ENCODE data around the gene PPOX. TPM values are rescaled to one million over a fixed set of nuclear protein-coding genes. Genes with fewer than 3 reads are reported as not detected.

Gene PPOX
- polyA plus RNA-seq, 3 donors from 2014 or later: 18.2 to 30.1 (median 21.9) TPM

DNA sequence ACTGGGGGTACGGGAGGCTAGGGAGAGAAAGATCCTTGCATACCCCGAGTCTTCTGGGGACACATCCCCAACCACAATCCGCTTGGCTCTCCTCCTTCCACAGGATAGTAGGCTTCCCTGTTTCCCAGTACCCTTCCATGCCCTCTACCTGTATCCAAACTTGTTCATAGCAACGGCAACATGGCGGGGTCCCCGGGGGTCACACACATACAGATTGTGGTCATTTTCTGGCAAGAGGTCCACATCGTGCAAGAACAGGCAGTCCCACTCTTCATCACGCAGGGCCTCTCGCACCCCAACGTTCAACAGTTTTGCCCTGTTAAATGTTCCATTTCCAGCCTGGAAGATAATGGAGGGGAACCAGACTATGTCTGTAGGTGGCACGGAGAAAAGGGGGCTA lies 7.5 kb downstream of the PPOX start:
- peak overlapping the region in 2 of 6 donors; percentile 43 to 53 for H3K27ac Mint-ChIP-seq
- no peak for DNase-seq
- peaks cover 0 to 1% (median 0%) of the 10 kb centered on the region in 3 donors for H3K27me3 Mint-ChIP-seq (ENCODE audit: low read depth in 3 of 3)
- no peak overlapping the region for H3K4me3 Mint-ChIP-seq
- H3K4me1 Mint-ChIP-seq: peaks cover 40 to 53% of the 10 kb centered on the region in 2 donors
- H3K9me3 Mint-ChIP-seq: no peaks in the 10 kb centered on the region
- H3K36me3 Mint-ChIP-seq: peaks cover 15 to 41% (median 23%) of the 10 kb centered on the region in 3 donors

- Mint-ChIP-seq H3K27me3 (ENCODE audit: low read depth in 3 of 3) (peaks cover 0 to 1% (median 0%) of the 10 kb centered on the region in 3 donors), H3K4me1 (peaks cover 45 to 58% of the 10 kb centered on the region in 2 donors)
Observed at GRCh38 chr1:161174911-161175310, 8.7 kb downstream of the PPOX start.

DNA sequence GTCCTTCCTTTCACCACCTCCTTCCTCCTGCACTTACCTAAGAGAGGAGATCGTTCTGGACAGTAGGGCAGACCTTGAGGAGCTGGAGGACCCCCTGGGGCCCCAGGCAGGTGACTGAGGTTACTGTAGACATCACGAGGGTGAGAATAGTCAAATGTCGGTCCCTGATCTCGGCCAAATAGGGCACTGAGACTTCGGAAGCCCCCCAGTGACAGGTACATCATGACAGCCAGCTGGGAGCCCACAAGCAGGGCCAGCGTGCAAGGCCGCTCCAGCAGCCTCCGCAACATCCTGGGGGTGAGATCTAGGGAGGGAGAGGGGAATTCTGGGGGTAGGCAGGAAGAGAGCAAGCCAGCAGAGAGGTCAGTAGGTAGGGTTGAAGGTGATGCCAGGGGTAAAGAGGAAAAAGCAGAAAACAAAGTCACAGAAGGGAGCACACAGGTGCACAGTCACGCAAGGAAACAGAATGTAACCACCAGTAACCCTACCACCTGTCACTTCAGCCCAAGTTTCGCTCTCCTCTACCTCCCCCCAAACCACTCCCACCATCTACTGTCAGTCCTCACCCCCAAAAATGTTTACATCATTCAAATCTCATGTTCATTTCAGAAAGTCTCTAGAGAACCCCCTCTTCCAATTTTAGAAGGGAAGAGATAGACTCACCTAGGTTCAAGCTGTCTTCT lies 9.7 kb downstream of the PPOX start:
- Mint-ChIP-seq H3K27ac (peak overlapping the region; percentile 98 to 100 (median 99)), H3K4me1 (peaks cover 55 to 68% of the 10 kb centered on the region in 2 donors), H3K27me3 (ENCODE audit: low read depth in 3 of 3) (peaks cover 0 to 1% (median 0%) of the 10 kb centered on the region in 3 donors), H3K9me3 (no peaks in the 10 kb centered on the region), H3K36me3 (peaks cover 12 to 35% (median 25%) of the 10 kb centered on the region in 3 donors), H3K4me3 (peak overlapping the region; percentile 94 to 100 (median 100))
- DNase-seq: no peak

More at GRCh38 chr1:161174911-161175310, 8.7 kb downstream of the PPOX start:
- H3K9me3 Mint-ChIP-seq: no peaks in the 10 kb centered on the region
- no peak for DNase-seq
- peaks cover 15 to 38% (median 23%) of the 10 kb centered on the region in 3 donors for H3K36me3 Mint-ChIP-seq
- H3K4me3 Mint-ChIP-seq: peak overlapping the region in 4 of 5 donors; percentile 17 to 100 (median 62)
- H3K27ac Mint-ChIP-seq: peak overlapping the region in 4 of 6 donors; percentile 42 to 100 (median 75)

- peak overlapping the region; percentile 94 to 100 (median 100) for H3K4me3 Mint-ChIP-seq
- peaks cover 9 to 29% (median 21%) of the 10 kb centered on the region in 3 donors for H3K36me3 Mint-ChIP-seq
- H3K4me1 Mint-ChIP-seq: peaks cover 57 to 75% of the 10 kb centered on the region in 2 donors
- H3K9me3 Mint-ChIP-seq: no peaks in the 10 kb centered on the region
- H3K27ac Mint-ChIP-seq: peak overlapping the region; percentile 98 to 100 (median 99)
- no peaks in the 10 kb centered on the region for H3K27me3 Mint-ChIP-seq (ENCODE audit: low read depth in 3 of 3)
- no peak for DNase-seq
Observed at GRCh38 chr1:161176468-161177111, 10.4 kb downstream of the PPOX start.

DNA sequence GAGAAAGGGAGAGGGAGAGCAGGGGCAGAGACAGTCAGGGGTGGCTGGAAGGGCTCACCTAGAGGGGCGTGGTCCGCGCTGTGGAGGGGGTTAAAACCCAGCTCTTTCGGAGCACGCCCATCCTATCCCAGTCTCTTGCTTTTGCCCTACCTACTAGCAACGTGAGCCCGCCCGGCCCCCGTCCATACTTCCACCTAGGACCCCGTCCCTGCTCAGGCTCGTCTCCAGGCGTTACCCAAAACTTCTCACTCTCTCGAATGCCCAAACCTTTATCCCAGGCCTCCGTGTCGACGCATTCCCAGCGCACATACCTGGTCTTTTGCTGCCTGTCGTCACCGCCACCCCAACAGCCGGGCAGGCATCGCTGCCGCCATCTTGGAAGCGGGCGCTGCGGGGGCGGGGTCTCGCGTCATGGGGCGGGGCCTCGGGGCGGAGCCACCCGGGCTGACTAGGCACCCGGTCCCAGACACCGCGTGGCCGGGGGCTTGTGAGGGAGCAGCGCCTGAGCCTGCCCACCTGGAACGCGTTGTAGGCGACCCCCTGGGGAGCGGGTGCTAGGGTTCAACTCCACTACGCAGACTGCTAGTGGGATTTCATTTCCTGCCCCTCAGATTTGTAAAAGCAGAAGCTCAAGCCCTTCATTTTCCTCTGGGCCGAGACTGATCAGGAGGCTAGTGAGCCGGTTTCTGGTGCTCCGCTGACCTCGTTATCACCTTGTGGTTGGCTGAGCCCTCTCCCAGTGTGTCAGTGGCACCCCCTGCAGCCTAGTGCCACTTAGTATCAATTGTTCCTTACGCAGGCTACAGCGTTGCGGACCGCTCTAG lies 11.1 kb downstream of the PPOX start, which contains the start of gene B4GALT3:
B4GALT3 (minus strand) TSS at position 396 of the 824 bp plus-strand sequence. CDS start 1,447 bp downstream, outside the sequence.
- DNase-seq: peak; percentile 90 to 91 (median 91)
- peaks cover 64 to 82% of the 10 kb centered on the region in 2 donors for H3K4me1 Mint-ChIP-seq
- H3K9me3 Mint-ChIP-seq: no peaks in the 10 kb centered on the region
- H3K27ac Mint-ChIP-seq: peak within 1 kb of the TSS; percentile 98 to 100 (median 99)
- H3K27me3 Mint-ChIP-seq (ENCODE audit: low read depth in 3 of 3): peaks cover 0 to 2% (median 0%) of the 10 kb centered on the region in 3 donors
- peak within 1 kb of the TSS; percentile 94 to 100 (median 100) for H3K4me3 Mint-ChIP-seq
- peaks cover 4 to 21% (median 14%) of the 10 kb centered on the region in 3 donors for H3K36me3 Mint-ChIP-seq

DNA sequence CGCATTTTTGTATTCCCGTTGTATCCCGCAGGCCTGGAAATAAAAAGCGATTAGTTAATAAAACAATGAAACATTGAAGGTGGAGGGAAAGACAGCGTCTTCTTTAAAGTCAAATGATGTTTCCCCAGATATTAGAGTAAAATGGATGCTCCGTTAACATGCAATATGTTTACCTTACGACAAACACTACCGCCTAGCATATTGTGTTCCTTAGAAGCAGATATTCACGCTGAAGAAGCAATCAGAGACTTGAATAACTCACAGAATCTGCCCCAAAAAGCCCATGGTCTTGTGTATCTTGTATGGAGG lies 11.7 kb downstream of the PPOX start:
- Mint-ChIP-seq H3K36me3 (peaks cover 5 to 16% (median 14%) of the 10 kb centered on the region in 3 donors), H3K27me3 (ENCODE audit: low read depth in 3 of 3) (peaks cover 0 to 4% (median 0%) of the 10 kb centered on the region in 3 donors), H3K4me1 (peaks cover 70 to 82% of the 10 kb centered on the region in 2 donors), H3K9me3 (no peaks in the 10 kb centered on the region), H3K4me3 (peak overlapping the region; percentile 94 to 100 (median 100)), H3K27ac (peak overlapping the region; percentile 98 to 100 (median 99))
- DNase-seq: no peak

DNA sequence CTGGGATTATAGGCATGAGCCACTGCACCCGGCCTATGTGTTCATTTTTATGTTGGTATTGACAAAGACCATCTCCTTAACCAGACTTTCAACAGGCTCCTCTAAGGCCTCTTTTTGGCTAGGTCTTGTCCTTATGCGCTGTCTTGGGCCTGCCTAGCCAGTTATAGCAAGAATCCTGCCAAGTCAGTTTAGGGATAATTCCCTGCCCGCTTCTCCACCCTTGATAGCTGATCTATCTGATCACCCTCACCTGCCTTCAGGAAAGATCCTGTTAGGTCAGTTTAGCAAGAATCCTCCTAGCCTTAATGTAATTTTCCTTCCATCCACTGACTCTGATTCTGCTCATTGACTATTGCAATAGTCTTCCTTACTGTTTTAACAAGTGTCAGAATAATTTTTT lies 13.5 kb downstream of the PPOX start:
- H3K9me3 Mint-ChIP-seq: no peaks in the 10 kb centered on the region
- H3K4me3 Mint-ChIP-seq: peak overlapping the region in 4 of 5 donors; percentile 21 to 60 (median 41)
- peaks cover 2 to 3% (median 3%) of the 10 kb centered on the region in 3 donors for H3K36me3 Mint-ChIP-seq
- H3K27ac Mint-ChIP-seq: peak overlapping the region in 5 of 6 donors; percentile 73 to 90 (median 84)
- H3K27me3 Mint-ChIP-seq (ENCODE audit: low read depth in 3 of 3): peaks cover 0 to 7% (median 5%) of the 10 kb centered on the region in 3 donors
- DNase-seq: no peak
- peaks cover 83 to 92% of the 10 kb centered on the region in 2 donors for H3K4me1 Mint-ChIP-seq

DNA sequence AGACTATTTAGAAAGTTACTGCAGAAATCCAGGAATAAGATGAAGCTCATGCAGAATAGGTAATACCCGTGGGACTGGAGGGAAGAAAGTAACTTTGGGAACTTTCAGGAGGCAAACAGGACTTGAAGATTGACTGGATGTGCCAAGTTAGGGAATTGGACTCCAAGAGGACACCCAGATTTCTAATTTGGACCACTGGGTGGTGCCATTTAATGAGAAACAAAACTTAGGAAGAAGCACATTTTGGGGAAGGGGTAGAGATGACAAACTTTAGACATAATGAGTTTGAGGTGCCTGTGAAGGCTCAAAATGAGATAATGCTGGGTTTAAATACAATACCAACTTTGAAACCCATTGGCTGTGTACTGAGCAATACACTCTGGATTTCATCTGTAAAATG lies 14.4 kb downstream of the PPOX start:
- Mint-ChIP-seq H3K27me3 (ENCODE audit: low read depth in 3 of 3) (peaks cover 0 to 13% (median 9%) of the 10 kb centered on the region in 3 donors), H3K4me3 (peak overlapping the region; percentile 18 to 63 (median 36)), H3K9me3 (no peaks in the 10 kb centered on the region), H3K4me1 (peaks cover 84 to 92% of the 10 kb centered on the region in 2 donors), H3K36me3 (peaks cover 0 to 3% (median 3%) of the 10 kb centered on the region in 3 donors), H3K27ac (peak overlapping the region; percentile 67 to 95 (median 88))
- DNase-seq: no peak

DNA sequence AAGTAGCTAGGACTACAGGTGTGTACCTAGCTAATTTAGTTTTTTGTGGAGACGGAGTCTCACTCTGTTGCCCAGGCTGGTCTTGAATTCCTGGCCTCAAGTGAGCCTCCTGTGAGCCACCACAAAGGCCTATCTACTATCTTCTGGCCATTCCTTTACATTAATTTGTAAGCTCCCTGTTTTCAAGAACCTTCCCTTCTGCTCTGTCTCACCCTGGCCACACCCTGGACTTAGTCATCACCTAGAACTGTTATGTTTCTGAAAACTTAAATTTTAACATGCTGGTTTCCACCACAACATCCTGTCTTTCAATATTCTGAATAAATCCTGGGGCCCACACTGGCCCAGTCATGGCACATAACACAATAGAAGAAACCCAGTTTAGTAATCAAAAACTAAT lies 16.0 kb downstream of the PPOX start:
- H3K27me3 Mint-ChIP-seq (ENCODE audit: low read depth in 3 of 3): peaks cover 0 to 13% (median 9%) of the 10 kb centered on the region in 3 donors
- H3K36me3 Mint-ChIP-seq: peaks cover 0 to 3% (median 3%) of the 10 kb centered on the region in 3 donors

DNA sequence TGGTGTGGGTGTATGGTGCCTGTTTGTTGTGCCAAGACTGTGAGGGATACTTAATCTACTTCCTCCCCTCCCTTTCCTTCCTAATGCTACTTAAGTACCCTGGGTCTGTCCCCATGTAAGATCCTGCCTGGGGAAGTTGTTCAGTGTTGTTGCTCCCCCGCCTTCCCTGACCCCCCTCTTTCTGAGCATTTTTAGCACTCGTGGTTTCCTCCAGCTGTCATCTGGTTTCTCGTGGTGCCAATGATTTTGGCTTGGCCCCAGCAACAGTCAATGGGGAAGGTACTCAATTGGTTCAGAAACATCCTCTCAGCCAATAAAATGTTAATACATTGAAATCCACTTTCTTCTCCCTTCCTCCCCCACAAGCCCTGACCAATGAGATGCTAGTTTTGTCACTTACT lies 19.1 kb downstream of the PPOX start:
- Mint-ChIP-seq H3K27ac (peak overlapping the region; percentile 88 to 94 (median 94)), H3K27me3 (ENCODE audit: low read depth in 3 of 3) (peaks cover 0 to 13% (median 9%) of the 10 kb centered on the region in 3 donors), H3K4me3 (peak overlapping the region; percentile 80 to 85 (median 83)), H3K4me1 (peaks cover 80 to 90% of the 10 kb centered on the region in 2 donors), H3K9me3 (no peaks in the 10 kb centered on the region), H3K36me3 (peaks cover 0 to 3% (median 2%) of the 10 kb centered on the region in 3 donors)
- peak; percentile 82 to 87 (median 83) for DNase-seq

More for the DNA sequence above, 16.0 kb downstream of the PPOX start:
- peak; percentile 61 to 70 (median 66) for DNase-seq
- peak overlapping the region; percentile 88 to 99 (median 96) for H3K27ac Mint-ChIP-seq
- peak overlapping the region; percentile 78 to 85 (median 83) for H3K4me3 Mint-ChIP-seq
- H3K4me1 Mint-ChIP-seq: peaks cover 84 to 92% of the 10 kb centered on the region in 2 donors
- H3K9me3 Mint-ChIP-seq: no peaks in the 10 kb centered on the region

GRCh38 chr1:161185732-161186311 lies 19.6 kb downstream of the PPOX start:
- no peak for DNase-seq
- peaks cover 0 to 13% (median 9%) of the 10 kb centered on the region in 3 donors for H3K27me3 Mint-ChIP-seq (ENCODE audit: low read depth in 3 of 3)
- peak overlapping the region; percentile 80 to 85 (median 83) for H3K4me3 Mint-ChIP-seq
- H3K9me3 Mint-ChIP-seq: no peaks in the 10 kb centered on the region
- peaks cover 0 to 3% (median 0%) of the 10 kb centered on the region in 3 donors for H3K36me3 Mint-ChIP-seq
- H3K4me1 Mint-ChIP-seq: peaks cover 74 to 85% of the 10 kb centered on the region in 2 donors
- H3K27ac Mint-ChIP-seq: peak overlapping the region; percentile 88 to 94 (median 94)

DNA sequence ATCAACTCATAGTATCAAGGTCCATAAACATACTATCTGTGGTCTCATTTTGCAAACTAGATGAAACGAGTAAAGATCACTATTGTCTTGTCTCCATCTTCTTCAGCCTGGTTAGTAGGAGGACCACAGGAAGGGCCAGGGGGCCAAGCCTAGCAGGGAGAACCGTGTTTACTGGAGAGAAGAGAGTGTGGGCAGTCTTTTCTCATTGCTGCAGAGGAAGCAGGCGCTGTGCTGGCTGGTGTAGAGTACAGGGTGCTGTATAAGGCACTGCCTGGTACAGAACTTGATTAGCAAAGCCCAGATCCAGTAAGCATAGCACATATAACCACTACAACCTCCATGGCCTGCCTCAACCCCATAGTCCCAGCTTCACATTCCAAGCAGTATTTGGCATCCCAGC lies 21.1 kb downstream of the PPOX start:
- Mint-ChIP-seq H3K4me1 (peaks cover 70 to 75% of the 10 kb centered on the region in 2 donors), H3K27me3 (ENCODE audit: low read depth in 3 of 3) (peaks cover under 1 to 13% (median 7%) of the 10 kb centered on the region in 3 donors), H3K27ac (peak overlapping the region; percentile 88 to 94 (median 94)), H3K4me3 (peak overlapping the region in 4 of 5 donors; percentile 30 to 69 (median 56)), H3K9me3 (no peaks in the 10 kb centered on the region), H3K36me3 (peaks cover 0 to 3% (median 0%) of the 10 kb centered on the region in 3 donors)
- DNase-seq: no peak
